ENCODE results near the gene SLC43A3.

DNA sequence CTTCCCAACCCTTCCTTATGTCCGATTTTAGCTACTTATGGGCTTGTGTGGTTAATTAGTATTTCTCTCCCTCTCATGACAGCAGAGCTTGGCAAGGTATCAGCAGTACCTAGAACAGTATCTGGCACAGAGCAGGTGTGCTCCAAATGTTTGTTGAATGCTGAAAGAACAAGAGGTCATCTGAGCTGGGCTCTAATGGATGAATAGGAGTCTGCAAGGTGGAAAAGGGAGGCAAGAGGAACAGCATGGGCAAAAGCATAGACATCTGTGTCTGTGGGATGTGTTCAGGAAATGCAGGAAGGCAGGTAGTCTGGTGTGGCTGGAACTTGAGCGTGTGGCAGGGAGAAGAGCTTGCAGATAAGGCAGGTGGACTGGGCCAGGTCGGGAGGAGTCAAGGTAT is 65.0 kb downstream of the SLC43A3 start:
- TF ChIP-seq CTCF (IDR thresholded peaks at IDR 0.05; ENCODE audit: low read depth, low read length) (no peak), EZH2phosphoT487 (IDR thresholded peaks at IDR 0.05; ENCODE audit: low read depth) (no peak)

All from OCI-LY3 (cell line).